ENCODE measurements around the gene DYRK3. TPM values are rescaled to one million over a fixed set of nuclear protein-coding genes. Genes with fewer than 3 reads are reported as not detected.

DYRK3 gene
- total RNA-seq, 6 experiments from 2014 or later, result 24.2 to 27.4 (median 26.9) TPM

DNA sequence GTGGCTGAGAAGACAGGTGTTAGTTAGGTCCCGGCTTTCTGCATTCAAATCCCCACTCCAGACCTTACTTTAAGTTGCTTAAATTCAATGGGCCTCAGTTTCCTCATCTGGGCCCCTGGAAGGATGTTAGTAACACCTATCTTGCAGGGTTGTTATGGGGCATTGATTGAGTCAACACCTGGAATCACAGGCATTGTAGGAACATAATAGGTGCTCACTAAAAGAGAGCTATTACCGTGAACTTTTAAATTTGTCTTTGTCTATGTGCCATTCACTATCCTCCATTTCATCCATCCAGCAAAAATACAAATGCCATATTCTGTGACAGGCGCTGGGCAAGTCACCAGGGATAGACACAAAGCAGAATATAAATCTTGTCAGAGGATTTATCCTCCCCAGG lies 38.9 kb downstream of the DYRK3 start:
- Mint-ChIP-seq H3K27me3 (ENCODE audit: insufficient read depth) (peaks cover 1% of the 10 kb centered on the region), H3K9me3 (no peaks in the 10 kb centered on the region), H3K36me3 (ENCODE audit: low read depth) (no peaks in the 10 kb centered on the region), H3K4me3 (no peak overlapping the region), H3K27ac (peak overlapping the region; percentile 96; the same call in 1 of the 2 replicates), H3K4me1 (ENCODE audit: low read depth) (no peaks in the 10 kb centered on the region; the same call in 1 of the 2 replicates)
- no peak for DNase-seq
- TF ChIP-seq, protein P1, sequence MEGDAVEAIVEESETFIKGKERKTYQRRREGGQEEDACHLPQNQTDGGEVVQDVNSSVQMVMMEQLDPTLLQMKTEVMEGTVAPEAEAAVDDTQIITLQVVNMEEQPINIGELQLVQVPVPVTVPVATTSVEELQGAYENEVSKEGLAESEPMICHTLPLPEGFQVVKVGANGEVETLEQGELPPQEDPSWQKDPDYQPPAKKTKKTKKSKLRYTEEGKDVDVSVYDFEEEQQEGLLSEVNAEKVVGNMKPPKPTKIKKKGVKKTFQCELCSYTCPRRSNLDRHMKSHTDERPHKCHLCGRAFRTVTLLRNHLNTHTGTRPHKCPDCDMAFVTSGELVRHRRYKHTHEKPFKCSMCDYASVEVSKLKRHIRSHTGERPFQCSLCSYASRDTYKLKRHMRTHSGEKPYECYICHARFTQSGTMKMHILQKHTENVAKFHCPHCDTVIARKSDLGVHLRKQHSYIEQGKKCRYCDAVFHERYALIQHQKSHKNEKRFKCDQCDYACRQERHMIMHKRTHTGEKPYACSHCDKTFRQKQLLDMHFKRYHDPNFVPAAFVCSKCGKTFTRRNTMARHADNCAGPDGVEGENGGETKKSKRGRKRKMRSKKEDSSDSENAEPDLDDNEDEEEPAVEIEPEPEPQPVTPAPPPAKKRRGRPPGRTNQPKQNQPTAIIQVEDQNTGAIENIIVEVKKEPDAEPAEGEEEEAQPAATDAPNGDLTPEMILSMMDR (IDR thresholded peaks at IDR 0.05), result no peak

DNA sequence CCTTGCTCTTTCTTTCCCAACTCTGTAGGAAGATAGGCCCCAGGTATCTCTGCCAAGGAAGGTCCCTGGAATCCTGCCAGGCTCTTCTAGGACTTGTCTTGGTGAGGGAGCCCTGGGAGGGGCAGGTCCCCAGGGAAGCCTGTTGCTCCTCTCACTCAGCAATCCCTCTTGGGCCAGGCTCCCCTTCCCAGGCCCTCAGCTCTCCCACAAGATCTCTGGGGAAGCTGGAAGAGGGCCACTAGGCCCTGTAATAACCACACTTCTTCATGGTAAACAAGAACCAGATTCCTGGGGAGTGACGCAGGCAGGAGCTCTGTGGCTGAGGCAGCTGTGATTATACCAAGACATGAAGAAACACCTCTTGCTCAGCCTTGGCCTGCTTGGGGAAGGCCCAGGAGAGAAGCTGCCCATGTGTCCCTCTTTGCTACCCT lies 39.4 kb downstream of the DYRK3 start:
- peaks cover 1% of the 10 kb centered on the region for H3K27me3 Mint-ChIP-seq (ENCODE audit: insufficient read depth)
- DNase-seq, result peak; percentile 96

DNA sequence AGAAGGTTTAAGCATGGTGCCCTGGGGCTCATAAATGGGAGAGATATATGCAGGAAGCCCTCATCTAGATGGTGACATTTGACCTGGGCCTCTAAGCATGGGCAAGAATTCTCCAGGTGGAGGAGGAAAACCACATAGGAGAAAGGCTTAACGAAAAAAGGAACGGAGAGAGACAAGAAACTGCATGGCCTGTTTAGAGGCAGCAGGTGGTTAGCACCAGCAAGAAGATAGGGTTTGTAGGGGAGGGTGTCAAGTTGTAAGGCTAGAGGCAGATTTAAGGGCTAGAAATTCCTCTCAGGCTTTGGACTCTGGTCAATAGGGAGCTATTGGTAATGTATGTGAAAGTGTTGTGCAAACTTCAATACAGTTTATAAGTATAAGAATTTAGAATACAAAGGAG lies 41.2 kb downstream of the DYRK3 start:
- H3K36me3 Mint-ChIP-seq (ENCODE audit: low read depth), result no peaks in the 10 kb centered on the region
- DNase-seq, result no peak
- TF ChIP-seq, protein P1 (IDR thresholded peaks at IDR 0.05), result no peak
- H3K27me3 Mint-ChIP-seq (ENCODE audit: insufficient read depth), result peaks cover 1% of the 10 kb centered on the region
- H3K4me3 Mint-ChIP-seq, result no peak overlapping the region
- H3K4me1 Mint-ChIP-seq (ENCODE audit: low read depth), result no peaks in the 10 kb centered on the region; the same call in 1 of the 2 replicates
- H3K9me3 Mint-ChIP-seq, result no peaks in the 10 kb centered on the region
- no peak overlapping the region for H3K27ac Mint-ChIP-seq

More for the DNA sequence above, 39.4 kb downstream of the DYRK3 start:
- H3K4me3 Mint-ChIP-seq, result peak overlapping the region; percentile 60
- H3K9me3 Mint-ChIP-seq, result no peaks in the 10 kb centered on the region
- H3K36me3 Mint-ChIP-seq (ENCODE audit: low read depth), result no peaks in the 10 kb centered on the region
- TF ChIP-seq, protein P1 (IDR thresholded peaks at IDR 0.05), result no peak
- H3K4me1 Mint-ChIP-seq (ENCODE audit: low read depth), result no peaks in the 10 kb centered on the region; the same call in 1 of the 2 replicates
- H3K27ac Mint-ChIP-seq, result peak overlapping the region; percentile 96; the same call in 1 of the 2 replicates

DNA sequence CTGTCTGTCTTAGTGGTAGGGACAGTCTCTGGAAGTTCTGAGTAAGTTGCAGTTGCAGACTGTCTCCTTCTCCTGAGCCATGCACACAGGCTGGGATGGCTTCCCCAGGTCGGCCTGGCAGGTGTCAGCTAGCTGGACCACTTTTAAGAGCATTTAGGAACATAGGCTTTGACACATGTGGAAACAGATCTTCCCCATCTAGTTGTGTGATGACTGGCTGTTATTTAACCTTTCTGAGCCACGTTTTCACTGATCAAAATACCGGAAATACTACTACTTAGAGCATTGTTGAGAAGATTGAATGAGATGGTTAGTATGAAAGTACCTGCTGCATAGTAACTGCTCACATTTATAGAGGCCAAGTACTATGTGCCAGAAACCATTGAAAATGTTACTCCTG lies 43.2 kb downstream of the DYRK3 start:
- TF ChIP-seq, protein P1 (IDR thresholded peaks at IDR 0.05), result no peak
- no peak overlapping the region for H3K27ac Mint-ChIP-seq
- no peak for DNase-seq
- H3K4me1 Mint-ChIP-seq (ENCODE audit: low read depth), result no peaks in the 10 kb centered on the region; the same call in 1 of the 2 replicates
- H3K4me3 Mint-ChIP-seq, result no peak overlapping the region
- H3K9me3 Mint-ChIP-seq, result no peaks in the 10 kb centered on the region
- H3K36me3 Mint-ChIP-seq (ENCODE audit: low read depth), result no peaks in the 10 kb centered on the region
- H3K27me3 Mint-ChIP-seq (ENCODE audit: insufficient read depth), result peaks cover 6% of the 10 kb centered on the region

DNA sequence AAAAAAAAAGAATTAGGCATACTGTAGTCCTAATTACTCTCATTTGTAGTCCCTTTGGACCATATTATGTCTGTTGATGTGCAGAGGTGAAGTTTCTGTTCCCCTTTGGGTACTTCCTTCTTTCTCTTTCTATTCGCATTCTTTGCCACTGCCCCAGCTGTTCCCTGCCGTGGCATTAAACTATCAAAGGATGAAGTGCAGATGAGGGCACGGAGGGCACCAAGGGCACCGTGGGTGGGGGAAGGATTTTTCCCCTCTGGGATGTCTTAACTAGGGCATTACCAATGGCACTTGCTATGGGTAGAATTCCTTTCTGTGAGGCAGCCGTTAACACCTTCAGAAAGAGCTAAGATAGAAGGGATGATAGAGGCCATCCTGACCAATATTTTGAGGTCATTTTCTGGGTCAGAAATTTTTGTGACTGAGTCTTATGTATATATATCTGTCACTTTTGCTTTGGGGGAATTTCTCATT lies 44.4 kb downstream of the DYRK3 start:
- peaks cover 7% of the 10 kb centered on the region for H3K4me1 Mint-ChIP-seq (ENCODE audit: low read depth)
- no peak overlapping the region for H3K27ac Mint-ChIP-seq
- H3K27me3 Mint-ChIP-seq (ENCODE audit: insufficient read depth), result peaks cover 9% of the 10 kb centered on the region
- no peak for DNase-seq
- H3K9me3 Mint-ChIP-seq, result no peaks in the 10 kb centered on the region
- H3K36me3 Mint-ChIP-seq (ENCODE audit: low read depth), result no peaks in the 10 kb centered on the region
- TF ChIP-seq, protein P1 (IDR thresholded peaks at IDR 0.05), result no peak
- no peak overlapping the region for H3K4me3 Mint-ChIP-seq
